ENCODE measurements around the gene FGF14.

Gene FGF14

GRCh38 chr13:102402290-102402689 lies 442 bp upstream of the FGF14 start:
- Histone ChIP-seq H3K79me2 (ENCODE audit: insufficient read depth, low read length) (no peaks in the 10 kb centered on the region), H4K20me1 (ENCODE audit: low read depth, low read length) (no peaks in the 10 kb centered on the region), H3K9ac (ENCODE audit: low read length) (no peak overlapping the region), H3K36me3 (ENCODE audit: low read length) (no peaks in the 10 kb centered on the region), H3K27ac (ENCODE audit: low read depth, low read length) (no peak overlapping the region), H3K4me2 (ENCODE audit: low read depth, low read length, poor library complexity, severe bottlenecking) (no peak overlapping the region), H3K9me3 (ENCODE audit: insufficient read depth, low read length) (no peaks in the 10 kb centered on the region), H3K27me3 (ENCODE audit: low read length) (no peaks in the 10 kb centered on the region), H3F3A (ENCODE audit: insufficient read depth) (no peaks in the 10 kb centered on the region), H3K4me3 (ENCODE audit: insufficient read depth, low read length, poor library complexity, severe bottlenecking) (no peak overlapping the region), H3K9me2 (replicated peaks; ENCODE audit: insufficient read depth, low read length) (no peaks in the 10 kb centered on the region), H2AFZ (ENCODE audit: low read depth, low read length, severe bottlenecking) (no peak overlapping the region)
- TF ChIP-seq EZH2phosphoT487 (conservative IDR thresholded peaks at IDR 0.05; ENCODE audit: low read length): no peak
- TF ChIP-seq CTCF (IDR thresholded peaks at IDR 0.05; ENCODE audit: insufficient read depth, low read length, poor library complexity, severe bottlenecking): no peak

GRCh38 chr13:102401265-102401664 lies 583 bp downstream of the FGF14 start:
- no peak overlapping the region for H3K4me2 ChIP-seq (ENCODE audit: low read depth, low read length, poor library complexity, severe bottlenecking)
- H3K36me3 ChIP-seq (ENCODE audit: low read length): no peaks in the 10 kb centered on the region
- H2AFZ ChIP-seq (ENCODE audit: low read depth, low read length, severe bottlenecking): no peak overlapping the region
- no peaks in the 10 kb centered on the region for H3F3A ChIP-seq (ENCODE audit: insufficient read depth)
- no peaks in the 10 kb centered on the region for H3K9me2 ChIP-seq (replicated peaks; ENCODE audit: insufficient read depth, low read length)
- H3K79me2 ChIP-seq (ENCODE audit: insufficient read depth, low read length): no peaks in the 10 kb centered on the region
- no peak overlapping the region for H3K27ac ChIP-seq (ENCODE audit: low read depth, low read length)
- H3K9me3 ChIP-seq (ENCODE audit: insufficient read depth, low read length): no peaks in the 10 kb centered on the region
- TF ChIP-seq CTCF (IDR thresholded peaks at IDR 0.05; ENCODE audit: insufficient read depth, low read length, poor library complexity, severe bottlenecking) (no peak), EZH2phosphoT487 (conservative IDR thresholded peaks at IDR 0.05; ENCODE audit: low read length) (no peak)
- H3K9ac ChIP-seq (ENCODE audit: low read length): no peak overlapping the region
- no peaks in the 10 kb centered on the region for H3K27me3 ChIP-seq (ENCODE audit: low read length)
- no peaks in the 10 kb centered on the region for H4K20me1 ChIP-seq (ENCODE audit: low read depth, low read length)
- H3K4me3 ChIP-seq (ENCODE audit: insufficient read depth, low read length, poor library complexity, severe bottlenecking): no peak overlapping the region

- H3K4me2 ChIP-seq (ENCODE audit: low read depth, low read length, poor library complexity, severe bottlenecking): no peak overlapping the region
- H3K4me3 ChIP-seq (ENCODE audit: insufficient read depth, low read length, poor library complexity, severe bottlenecking): no peak overlapping the region
Measured at GRCh38 chr13:102400675-102401145, 1.1 kb downstream of the FGF14 start.

More at GRCh38 chr13:102400675-102401145, 1.1 kb downstream of the FGF14 start:
- H3F3A ChIP-seq (ENCODE audit: insufficient read depth): no peaks in the 10 kb centered on the region
- H3K27me3 ChIP-seq (ENCODE audit: low read length): no peaks in the 10 kb centered on the region
- TF ChIP-seq CTCF (IDR thresholded peaks at IDR 0.05; ENCODE audit: insufficient read depth, low read length, poor library complexity, severe bottlenecking) (no peak), EZH2phosphoT487 (conservative IDR thresholded peaks at IDR 0.05; ENCODE audit: low read length) (no peak)
- no peaks in the 10 kb centered on the region for H3K79me2 ChIP-seq (ENCODE audit: insufficient read depth, low read length)
- no peaks in the 10 kb centered on the region for H3K9me2 ChIP-seq (replicated peaks; ENCODE audit: insufficient read depth, low read length)
- no peaks in the 10 kb centered on the region for H3K9me3 ChIP-seq (ENCODE audit: insufficient read depth, low read length)
- no peaks in the 10 kb centered on the region for H4K20me1 ChIP-seq (ENCODE audit: low read depth, low read length)
- no peaks in the 10 kb centered on the region for H3K36me3 ChIP-seq (ENCODE audit: low read length)
- H3K27ac ChIP-seq (ENCODE audit: low read depth, low read length): no peak overlapping the region
- no peak overlapping the region for H2AFZ ChIP-seq (ENCODE audit: low read depth, low read length, severe bottlenecking)
- no peak overlapping the region for H3K9ac ChIP-seq (ENCODE audit: low read length)
